ENCODE measurements around the gene ARHGAP26. TPM values are rescaled to one million over a fixed set of nuclear protein-coding genes. Genes with fewer than 3 reads are reported as not detected.
A peak's percentile ranks its signal among the peaks of the same experiment; 100 is the strongest.

The ARHGAP26 gene
- total RNA-seq, 1 experiment from 2014 or later = 34.5 TPM

DNA sequence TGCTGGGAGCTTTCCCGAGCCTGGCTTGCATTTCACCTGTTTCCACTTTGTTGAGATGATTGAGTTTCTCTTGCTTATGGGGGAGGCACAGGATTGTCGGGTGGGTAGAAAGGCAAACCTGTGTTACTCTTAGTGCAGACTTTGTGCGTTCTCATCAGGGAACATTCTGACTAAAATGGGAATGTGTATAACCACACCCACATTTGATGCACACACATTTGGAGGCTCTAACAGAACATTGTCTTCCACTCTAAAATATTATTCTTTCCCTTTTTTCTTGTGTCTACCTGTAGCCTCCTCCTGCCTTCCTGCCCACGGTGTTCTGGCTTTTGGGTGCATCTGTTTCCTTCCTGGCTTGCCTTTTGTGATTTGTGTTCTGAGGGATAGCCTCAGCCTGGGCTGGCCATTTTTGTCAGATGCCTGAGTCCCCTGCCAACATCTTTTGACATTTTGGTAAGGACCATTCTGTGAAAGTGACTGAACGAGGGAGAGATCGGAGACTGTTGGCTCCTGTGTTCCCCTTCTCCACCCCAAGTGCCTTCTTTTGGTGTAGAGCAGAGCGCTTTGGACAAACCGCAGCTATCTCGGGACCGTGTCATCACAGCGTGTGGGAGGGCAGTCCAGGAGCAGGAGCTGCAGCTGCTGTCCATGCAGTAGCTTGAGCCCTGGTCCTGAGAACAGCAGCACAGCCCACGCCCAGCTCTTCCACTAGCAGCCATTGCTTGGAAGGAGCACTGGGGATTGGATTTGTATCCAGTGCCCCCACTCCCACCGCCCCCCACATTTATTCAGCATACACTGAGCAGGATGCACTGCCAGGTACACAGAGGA lies 101.4 kb downstream of the ARHGAP26 start:
- no peak overlapping the region for H3K27ac ChIP-seq (ENCODE audit: low read depth, low read length)
- H3K27me3 ChIP-seq (ENCODE audit: insufficient read depth, low read length) = no peaks in the 10 kb centered on the region
- H3K4me3 ChIP-seq (replicated peaks in 1 of 2; ENCODE audit: low read depth in 1 of 2, low read length in 2 of 2) = no peak overlapping the region
- H3K4me2 ChIP-seq (ENCODE audit: low read length) = peak overlapping the region; percentile 58
- DNase-seq (ENCODE audit: low read depth, low spot score) = no peak
- H3K9me3 ChIP-seq (ENCODE audit: control insufficient read depth in 1 of 2, insufficient read depth in 1 of 2, low read depth in 1 of 2, low read length in 2 of 2) = no peaks in the 10 kb centered on the region
- ATAC-seq = peak; percentile 12
- peaks cover 12% of the 10 kb centered on the region; the same call in 1 of the 2 replicates for H3K79me2 ChIP-seq (ENCODE audit: insufficient read depth, low read length)
- no peak overlapping the region for H2AFZ ChIP-seq (ENCODE audit: low read depth, low read length, poor library complexity, severe bottlenecking)
- H4K20me1 ChIP-seq (ENCODE audit: insufficient read depth) = no peaks in the 10 kb centered on the region
- RAD21 ChIA-PET (ENCODE audit: low non-redundant PET in 1 of 2, low total read pairs in 2 of 2, uncharacterized antibody in 2 of 2, unreplicated experiment in 2 of 2) = no interaction called here
- H3K4me1 ChIP-seq (ENCODE audit: control insufficient read depth in 1 of 2, insufficient read depth in 2 of 2, low read length in 2 of 2) = peaks cover 63 to 65% of the 10 kb centered on the region in 2 experiments; a peak in 3 of 4 replicates
- POLR2A ChIA-PET = interaction anchor here (0.7 kb wide), 1 partner anchor 21 kb away, joined by 4 read pairs; no protein-coding TSS in a partner anchor
- H3K9me2 ChIP-seq (ENCODE audit: insufficient read depth) = no peaks in the 10 kb centered on the region
- TF ChIP-seq, protein P1, sequence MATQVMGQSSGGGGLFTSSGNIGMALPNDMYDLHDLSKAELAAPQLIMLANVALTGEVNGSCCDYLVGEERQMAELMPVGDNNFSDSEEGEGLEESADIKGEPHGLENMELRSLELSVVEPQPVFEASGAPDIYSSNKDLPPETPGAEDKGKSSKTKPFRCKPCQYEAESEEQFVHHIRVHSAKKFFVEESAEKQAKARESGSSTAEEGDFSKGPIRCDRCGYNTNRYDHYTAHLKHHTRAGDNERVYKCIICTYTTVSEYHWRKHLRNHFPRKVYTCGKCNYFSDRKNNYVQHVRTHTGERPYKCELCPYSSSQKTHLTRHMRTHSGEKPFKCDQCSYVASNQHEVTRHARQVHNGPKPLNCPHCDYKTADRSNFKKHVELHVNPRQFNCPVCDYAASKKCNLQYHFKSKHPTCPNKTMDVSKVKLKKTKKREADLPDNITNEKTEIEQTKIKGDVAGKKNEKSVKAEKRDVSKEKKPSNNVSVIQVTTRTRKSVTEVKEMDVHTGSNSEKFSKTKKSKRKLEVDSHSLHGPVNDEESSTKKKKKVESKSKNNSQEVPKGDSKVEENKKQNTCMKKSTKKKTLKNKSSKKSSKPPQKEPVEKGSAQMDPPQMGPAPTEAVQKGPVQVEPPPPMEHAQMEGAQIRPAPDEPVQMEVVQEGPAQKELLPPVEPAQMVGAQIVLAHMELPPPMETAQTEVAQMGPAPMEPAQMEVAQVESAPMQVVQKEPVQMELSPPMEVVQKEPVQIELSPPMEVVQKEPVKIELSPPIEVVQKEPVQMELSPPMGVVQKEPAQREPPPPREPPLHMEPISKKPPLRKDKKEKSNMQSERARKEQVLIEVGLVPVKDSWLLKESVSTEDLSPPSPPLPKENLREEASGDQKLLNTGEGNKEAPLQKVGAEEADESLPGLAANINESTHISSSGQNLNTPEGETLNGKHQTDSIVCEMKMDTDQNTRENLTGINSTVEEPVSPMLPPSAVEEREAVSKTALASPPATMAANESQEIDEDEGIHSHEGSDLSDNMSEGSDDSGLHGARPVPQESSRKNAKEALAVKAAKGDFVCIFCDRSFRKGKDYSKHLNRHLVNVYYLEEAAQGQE (IDR thresholded peaks at IDR 0.05; ENCODE audit: low read depth) = no peak
- TF ChIP-seq POLR2AphosphoS5 (IDR thresholded peaks at IDR 0.05; ENCODE audit: low read depth, low read length) (no peak), POLR2A (IDR thresholded peaks at IDR 0.05; ENCODE audit: borderline replicate concordance, extremely low read depth, insufficient read depth, insufficient read length) (no peak)
- no peaks in the 10 kb centered on the region for H3K36me3 ChIP-seq (ENCODE audit: control insufficient read depth in 1 of 2, insufficient read depth in 2 of 2, low read length in 2 of 2)
- CTCF ChIA-PET = interaction anchor here (1.4 to 5.0 kb wide), 5 partner anchors 9 to 158 kb away, joined by 5 to 44 read pairs (median 20); no protein-coding TSS in a partner anchor
- intact Hi-C loops (cut with micrococcal nuclease) = no loop called here
- no TSS peak for BruUV-seq (replicated peaks)
- no peak overlapping the region for H3K9ac ChIP-seq (ENCODE audit: low read length)
